GM10248 (cell line): ENCODE measurements around the gene DTNB.
"Not testable (repeated sequence)": the region's sequence is repeated elsewhere in the genome, so short reads cannot be mapped to it uniquely, and the experiment has no call there.

Experiments
- CTCF ChIA-PET: fragments of 300-600 bp; sonication (Branson Sonifier 250); formaldehyde crosslinking; extraction: SDS; loops from one replicate; lab custom pipeline; 2021; ENCODE audit warnings: antibody characterized with exemption; lab: Yijun Ruan, JAX
- POLR2A ChIA-PET: fragments of 350-650 bp; sonication (Branson Sonifier 250); formaldehyde crosslinking; extraction: SDS; loops from one replicate; lab custom pipeline; 2020; ENCODE audit warnings: antibody characterized with exemption; lab: Yijun Ruan, JAX
- DNase-seq: peaks from one replicate; pipeline ENCODE4 v3.0.0; 2012; ENCODE audit errors: extremely low spot score
- TF ChIP-seq, protein P1 (sequence below): IDR thresholded peaks from 2 replicates; pipeline ENCODE4 v1.5.1; 2012; ENCODE audit warnings: mild to moderate bottlenecking, low read depth; ENCODE audit errors: extremely low read depth, missing control alignments, control extremely low read depth

The DTNB gene

GRCh38 chr2:25602333-25602723, 71.0 kb downstream of the DTNB start:
- peak; percentile 26 for DNase-seq
- TF ChIP-seq, protein P1, sequence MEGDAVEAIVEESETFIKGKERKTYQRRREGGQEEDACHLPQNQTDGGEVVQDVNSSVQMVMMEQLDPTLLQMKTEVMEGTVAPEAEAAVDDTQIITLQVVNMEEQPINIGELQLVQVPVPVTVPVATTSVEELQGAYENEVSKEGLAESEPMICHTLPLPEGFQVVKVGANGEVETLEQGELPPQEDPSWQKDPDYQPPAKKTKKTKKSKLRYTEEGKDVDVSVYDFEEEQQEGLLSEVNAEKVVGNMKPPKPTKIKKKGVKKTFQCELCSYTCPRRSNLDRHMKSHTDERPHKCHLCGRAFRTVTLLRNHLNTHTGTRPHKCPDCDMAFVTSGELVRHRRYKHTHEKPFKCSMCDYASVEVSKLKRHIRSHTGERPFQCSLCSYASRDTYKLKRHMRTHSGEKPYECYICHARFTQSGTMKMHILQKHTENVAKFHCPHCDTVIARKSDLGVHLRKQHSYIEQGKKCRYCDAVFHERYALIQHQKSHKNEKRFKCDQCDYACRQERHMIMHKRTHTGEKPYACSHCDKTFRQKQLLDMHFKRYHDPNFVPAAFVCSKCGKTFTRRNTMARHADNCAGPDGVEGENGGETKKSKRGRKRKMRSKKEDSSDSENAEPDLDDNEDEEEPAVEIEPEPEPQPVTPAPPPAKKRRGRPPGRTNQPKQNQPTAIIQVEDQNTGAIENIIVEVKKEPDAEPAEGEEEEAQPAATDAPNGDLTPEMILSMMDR: no peak
- ChIA-PET CTCF (no interaction called here), POLR2A (no interaction called here)

DNA sequence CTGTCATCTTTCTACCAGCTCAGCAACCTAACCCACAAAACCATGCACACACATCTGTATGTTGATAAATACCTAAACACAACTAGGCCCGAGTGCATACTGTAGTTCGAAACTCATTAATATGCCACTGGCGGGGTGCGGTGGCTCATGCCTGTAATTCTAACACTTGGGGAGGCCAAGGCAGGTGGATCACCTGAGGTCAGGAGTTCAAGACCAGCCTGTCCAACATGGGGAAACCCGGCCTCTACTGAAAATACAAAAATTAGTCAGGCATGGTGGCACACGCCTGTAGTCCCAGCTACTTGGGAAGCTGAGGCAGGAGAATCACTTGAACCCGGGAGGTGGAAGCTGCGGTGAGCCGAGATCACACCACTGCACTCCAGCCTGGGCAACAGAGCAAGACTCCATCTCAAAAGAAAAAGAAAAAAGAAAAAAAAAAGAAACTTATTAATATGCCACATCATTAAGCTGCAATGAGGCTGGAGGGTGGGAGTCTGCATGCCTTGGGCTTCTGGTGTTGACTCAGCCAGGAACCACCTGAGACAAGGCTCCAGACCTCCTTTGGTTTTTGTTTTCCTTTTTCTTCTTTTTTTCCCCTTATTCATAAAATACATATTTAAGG, 71.6 kb downstream of the DTNB start:
- DNase-seq, POLR2A ChIA-PET: not testable (repeated sequence)
- CTCF ChIA-PET: interaction anchor here (1.0 kb wide), 1 partner anchor 250 kb away, joined by 3 read pairs; no protein-coding TSS in a partner anchor

- ChIA-PET CTCF (interaction anchor here (0.9 to 2.9 kb wide), 9 partner anchors 8 to 321 kb away, joined by 3 to 22 read pairs (median 3); no protein-coding TSS in a partner anchor), POLR2A (interaction anchor here (0.6 kb wide), 1 partner anchor 39 kb away, joined by 3 read pairs; no protein-coding TSS in a partner anchor)
- no peak for DNase-seq
- TF ChIP-seq, protein P1: no peak
These were observed 74.5 kb downstream of the DTNB start for GRCh38 chr2:25598911-25599310.

DNA sequence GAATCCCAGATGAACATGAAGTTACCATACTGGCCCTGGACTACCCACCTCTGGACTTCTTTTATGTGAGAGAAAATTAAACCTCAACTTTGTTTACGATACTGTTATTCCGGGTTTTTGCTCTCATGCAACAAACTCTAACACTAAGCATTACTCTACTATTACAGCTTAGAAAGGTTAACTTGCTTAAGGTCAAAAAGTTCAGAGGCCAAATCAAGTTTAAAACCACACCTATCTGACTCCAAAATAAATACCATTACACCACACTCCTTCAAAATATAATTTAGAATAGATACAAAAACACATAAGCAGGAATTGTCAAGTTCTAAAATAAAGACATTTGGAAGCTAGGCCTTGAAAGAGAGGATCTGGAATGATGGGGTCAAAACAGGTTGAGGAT, 75.0 kb downstream of the DTNB start:
- POLR2A ChIA-PET: no interaction called here
- TF ChIP-seq, protein P1: no peak
- DNase-seq: no peak
- CTCF ChIA-PET: interaction anchor here (0.9 to 2.9 kb wide), 9 partner anchors 8 to 320 kb away, joined by 3 to 22 read pairs (median 3); no protein-coding TSS in a partner anchor

DNA sequence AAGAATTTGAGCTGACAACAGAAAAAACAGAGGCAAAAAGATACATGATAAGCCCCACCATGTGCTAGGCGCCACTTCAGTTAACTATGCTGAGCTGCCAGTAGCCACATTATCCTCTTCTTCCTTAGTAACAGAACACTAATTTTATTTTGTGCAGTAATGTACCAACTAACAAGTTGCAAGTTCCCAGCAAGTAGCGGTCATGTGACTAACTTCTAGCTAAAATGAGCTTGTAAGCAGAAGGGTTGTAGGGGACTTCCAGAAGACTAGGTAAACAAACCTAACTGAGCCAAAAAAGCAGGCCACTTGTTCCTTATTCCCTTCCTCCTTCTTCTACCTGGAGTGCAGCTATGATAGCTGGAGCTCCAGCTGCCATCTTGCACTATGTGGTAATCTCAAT, 75.5 kb downstream of the DTNB start:
- no peak for DNase-seq
- ChIA-PET POLR2A (no interaction called here), CTCF (interaction anchor here (1.0 to 2.9 kb wide), 6 partner anchors 7 to 320 kb away, joined by 3 to 22 read pairs (median 4); no protein-coding TSS in a partner anchor)
- TF ChIP-seq, protein P1: no peak

GRCh38 chr2:25596516-25597244, 76.7 kb downstream of the DTNB start:
- CTCF ChIA-PET: interaction anchor here (1.9 kb wide), 1 partner anchor 30 kb away, joined by 7 read pairs; no protein-coding TSS in a partner anchor
- no peak for DNase-seq
- TF ChIP-seq, protein P1: no peak
- POLR2A ChIA-PET: no interaction called here

- no peak for DNase-seq
- TF ChIP-seq, protein P1: no peak
- POLR2A ChIA-PET: no interaction called here
- CTCF ChIA-PET: no interaction called here
These were observed 78.0 kb downstream of the DTNB start for GRCh38 chr2:25595393-25595792.
